ENCODE results near the gene LLPH.
"Not testable (repeated sequence)": the region's sequence is repeated elsewhere in the genome, so short reads cannot be mapped to it uniquely, and the experiment has no call there.

DNA sequence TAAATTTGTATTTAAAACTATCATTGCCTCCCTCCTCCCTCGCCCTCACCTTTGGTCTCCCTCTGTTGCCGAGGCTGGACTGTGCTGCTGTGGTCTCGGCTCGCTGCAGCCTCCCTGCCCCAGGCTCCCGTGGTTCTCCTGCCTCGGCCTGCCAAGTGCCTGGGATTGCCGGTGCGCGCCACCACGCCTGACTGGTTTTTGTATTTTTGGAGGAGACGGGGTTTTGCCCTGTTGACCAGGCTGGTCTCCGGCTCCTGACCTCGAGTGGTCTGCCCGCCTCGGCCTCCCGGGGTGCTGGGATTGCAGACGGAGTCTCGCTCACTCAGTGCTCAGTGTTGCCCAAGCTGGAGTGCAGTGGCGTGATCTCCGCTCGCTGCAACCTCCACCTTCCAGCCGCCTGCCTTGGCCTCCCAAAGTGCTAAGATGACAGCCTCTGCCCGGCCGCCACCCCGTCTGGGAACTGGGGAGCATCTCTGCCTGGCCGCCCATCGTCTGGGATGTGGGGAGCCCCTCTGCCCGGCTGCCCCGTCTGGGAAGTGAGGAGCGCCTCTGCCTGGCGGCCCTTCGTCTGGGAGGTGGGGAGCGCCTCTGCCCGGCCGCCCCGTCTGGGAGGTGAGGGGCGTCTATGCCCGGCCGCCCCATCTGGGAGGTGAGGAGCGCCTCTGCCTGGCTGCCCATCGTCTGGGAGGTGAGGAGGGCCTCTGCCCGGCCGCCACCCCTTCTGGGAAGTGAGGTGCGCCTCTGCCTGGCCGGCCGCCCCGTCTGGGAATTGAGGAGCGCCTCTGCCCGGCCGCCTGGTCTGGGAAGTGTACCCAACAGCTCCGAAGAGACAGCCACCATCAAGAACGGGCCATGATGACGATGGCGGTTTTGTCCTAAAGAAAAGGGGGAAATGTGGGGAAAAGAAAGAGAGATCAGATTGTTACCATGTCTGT lies 44.1 kb upstream of the LLPH start:
- TF ChIP-seq ZNF138 (tag by site-specific recombination; IDR thresholded peaks at IDR 0.05; ENCODE audit: borderline replicate concordance); KLF10 (tag by site-specific recombination; IDR thresholded peaks at IDR 0.05); ZNF174 (tag by site-specific recombination; IDR thresholded peaks at IDR 0.05); ZNF114 (tag by site-specific recombination; IDR thresholded peaks at IDR 0.05): not testable (repeated sequence)
- TF ChIP-seq, protein P1, sequence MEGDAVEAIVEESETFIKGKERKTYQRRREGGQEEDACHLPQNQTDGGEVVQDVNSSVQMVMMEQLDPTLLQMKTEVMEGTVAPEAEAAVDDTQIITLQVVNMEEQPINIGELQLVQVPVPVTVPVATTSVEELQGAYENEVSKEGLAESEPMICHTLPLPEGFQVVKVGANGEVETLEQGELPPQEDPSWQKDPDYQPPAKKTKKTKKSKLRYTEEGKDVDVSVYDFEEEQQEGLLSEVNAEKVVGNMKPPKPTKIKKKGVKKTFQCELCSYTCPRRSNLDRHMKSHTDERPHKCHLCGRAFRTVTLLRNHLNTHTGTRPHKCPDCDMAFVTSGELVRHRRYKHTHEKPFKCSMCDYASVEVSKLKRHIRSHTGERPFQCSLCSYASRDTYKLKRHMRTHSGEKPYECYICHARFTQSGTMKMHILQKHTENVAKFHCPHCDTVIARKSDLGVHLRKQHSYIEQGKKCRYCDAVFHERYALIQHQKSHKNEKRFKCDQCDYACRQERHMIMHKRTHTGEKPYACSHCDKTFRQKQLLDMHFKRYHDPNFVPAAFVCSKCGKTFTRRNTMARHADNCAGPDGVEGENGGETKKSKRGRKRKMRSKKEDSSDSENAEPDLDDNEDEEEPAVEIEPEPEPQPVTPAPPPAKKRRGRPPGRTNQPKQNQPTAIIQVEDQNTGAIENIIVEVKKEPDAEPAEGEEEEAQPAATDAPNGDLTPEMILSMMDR (tag by site-specific recombination; IDR thresholded peaks at IDR 0.05): not testable (repeated sequence)
